H9 (cell line): Measurements from ENCODE around the gene SIGLEC8. TPM values are rescaled to one million over a fixed set of nuclear protein-coding genes. Genes with fewer than 3 reads are reported as not detected.

Experiments used
- DNase-seq: peaks from one replicate; pipeline ENCODE4 v3.0.0-alpha.2; 2017
- H2AFZ ChIP-seq: one replicate; pipeline ENCODE4 v1.6.1; 2013; ENCODE audit warnings: mild to moderate bottlenecking, low read length, control low read depth, moderate library complexity
- H2AK5ac ChIP-seq: 2 replicates; pipeline ENCODE4 v1.6.1; 2013; ENCODE audit warnings: low read length, control low read depth, mixed read lengths; ENCODE audit not compliant: insufficient read length
- H2BK120ac ChIP-seq: one replicate; pipeline ENCODE4 v1.6.1; 2013; ENCODE audit warnings: low read depth, mild to moderate bottlenecking, low read length, control low read depth, inconsistent platforms; ENCODE audit not compliant: poor library complexity, severe bottlenecking
- H2BK12ac ChIP-seq: 2 replicates; pipeline ENCODE4 v1.6.1; 2013; ENCODE audit warnings: low read length, control low read depth, mixed read lengths, low read depth; ENCODE audit not compliant: insufficient read length
- H2BK15ac ChIP-seq: 2 replicates; pipeline ENCODE4 v1.6.1; 2013; ENCODE audit warnings: low read depth, low read length, control low read depth
- H2BK20ac ChIP-seq: one replicate; pipeline ENCODE4 v1.6.1; 2013; ENCODE audit warnings: low read depth, mild to moderate bottlenecking, low read length, control low read depth, inconsistent platforms; ENCODE audit not compliant: poor library complexity, severe bottlenecking
- H2BK5ac ChIP-seq: 2 replicates; pipeline ENCODE4 v1.6.1; 2013; ENCODE audit warnings: low read length, control low read depth, mixed read lengths; ENCODE audit not compliant: insufficient read length
- H3K14ac ChIP-seq: 2 replicates; pipeline ENCODE4 v1.6.1; 2013; ENCODE audit warnings: low read length, control low read depth; ENCODE audit not compliant: insufficient read depth
- H3K18ac ChIP-seq: 2 replicates; pipeline ENCODE4 v1.6.1; 2013; ENCODE audit warnings: low read depth, mild to moderate bottlenecking, mixed read lengths, low read length, control low read depth; ENCODE audit not compliant: insufficient read length
- H3K23ac ChIP-seq: 2 replicates; pipeline ENCODE4 v1.6.1; 2013; ENCODE audit warnings: low read length, control low read depth, mixed read lengths, low read depth; ENCODE audit not compliant: insufficient read length
- H3K23me2 ChIP-seq: 2 replicates; pipeline ENCODE4 v1.6.1; 2013; ENCODE audit warnings: low read depth, mild to moderate bottlenecking, mixed read lengths, low read length, control low read depth; ENCODE audit not compliant: insufficient read length, poor library complexity, severe bottlenecking
- H3K27ac ChIP-seq: 2 replicates; pipeline ENCODE4 v1.5.1; 2013; ENCODE audit warnings: low read length, control low read depth, mixed read lengths, low read depth; ENCODE audit not compliant: insufficient read length
- H3K27me3 ChIP-seq: 2 replicates; pipeline ENCODE4 v1.6.1; 2013; ENCODE audit warnings: low read length, control low read depth, inconsistent platforms; ENCODE audit not compliant: insufficient read depth
- H3K4ac ChIP-seq: 2 replicates; pipeline ENCODE4 v1.6.1; 2013; ENCODE audit warnings: low read depth, mild to moderate bottlenecking, control low read depth, inconsistent platforms, low read length, moderate library complexity
- H3K4me1 ChIP-seq: 2 replicates; pipeline ENCODE4 v1.6.1; 2013; ENCODE audit warnings: low read length, control low read depth, inconsistent platforms; ENCODE audit not compliant: insufficient read depth
- H3K4me2 ChIP-seq: 2 replicates; pipeline ENCODE4 v1.6.1; 2013; ENCODE audit warnings: low read length, control low read depth, mixed read lengths; ENCODE audit not compliant: insufficient read length, insufficient read depth
- H3K56ac ChIP-seq: 2 replicates; pipeline ENCODE4 v1.6.1; 2013; ENCODE audit warnings: low read depth, mild to moderate bottlenecking, mixed read lengths, low read length, control low read depth; ENCODE audit not compliant: insufficient read length
- H3K79me1 ChIP-seq: 2 replicates; pipeline ENCODE4 v1.6.1; 2013; ENCODE audit warnings: low read depth, mild to moderate bottlenecking, moderate library complexity, low read length, control low read depth, inconsistent platforms; ENCODE audit not compliant: insufficient read depth, poor library complexity, severe bottlenecking
- H3K79me2 ChIP-seq: 2 replicates; pipeline ENCODE4 v1.6.1; 2013; ENCODE audit warnings: low read length, control low read depth, inconsistent platforms; ENCODE audit not compliant: insufficient read depth
- H3K9ac ChIP-seq: 2 replicates; pipeline ENCODE4 v1.6.1; 2013; ENCODE audit warnings: low read length, control low read depth, mixed read lengths; ENCODE audit not compliant: insufficient read length; ENCODE audit errors: extremely low read depth
- H3K9me3 ChIP-seq: one replicate; pipeline ENCODE4 v1.6.1; 2013; ENCODE audit warnings: low read depth, low read length, inconsistent platforms; ENCODE audit not compliant: control insufficient read depth
- H3T11ph ChIP-seq: one replicate; pipeline ENCODE4 v1.6.1; 2013; ENCODE audit warnings: mild to moderate bottlenecking, low read length, control low read depth, inconsistent platforms
- H4K20me1 ChIP-seq: one replicate; pipeline ENCODE4 v1.6.1; 2013; ENCODE audit not compliant: control insufficient read depth, insufficient read length, insufficient read depth
- H4K5ac ChIP-seq: 2 replicates; pipeline ENCODE4 v1.6.1; 2013; ENCODE audit warnings: low read depth, mild to moderate bottlenecking, mixed read lengths, low read length, control low read depth; ENCODE audit not compliant: insufficient read length
- H4K8ac ChIP-seq: replicated peaks from 2 replicates; pipeline ENCODE4 v1.6.1; 2013; ENCODE audit warnings: low read length, control low read depth, mixed read lengths, low read depth; ENCODE audit not compliant: insufficient read length
- H4K91ac ChIP-seq: 2 replicates; pipeline ENCODE4 v1.6.1; 2013; ENCODE audit warnings: low read depth, mild to moderate bottlenecking, moderate library complexity, mixed read lengths, low read length, control low read depth; ENCODE audit not compliant: insufficient read length
- H3K27ac Mint-ChIP-seq, 3 experiments: 2 replicates in 2 of 3; 3 replicates in 1 of 3; pipeline ENCODE4 v1.8.0; 2020 to 2021; ENCODE audit warnings: mixed read lengths in 3 of 3, mild to moderate bottlenecking in 1 of 3, moderate library complexity in 1 of 3
- H3K27me3 Mint-ChIP-seq: 2 replicates; pipeline ENCODE4 v1.8.0; 2021; ENCODE audit warnings: low read depth, mild to moderate bottlenecking, moderate library complexity, mixed read lengths
- H3K36me3 Mint-ChIP-seq, 3 experiments: 2 replicates in 2 of 3; 3 replicates in 1 of 3; pipeline ENCODE4 v1.8.0; 2020 to 2021; ENCODE audit warnings: low read depth in 3 of 3, mixed read lengths in 3 of 3; ENCODE audit not compliant: insufficient read depth in 1 of 3
- H3K4me1 Mint-ChIP-seq, 2 experiments: 2 replicates each; pipeline ENCODE4 v1.8.0; 2020; ENCODE audit warnings: mixed read lengths in 2 of 2
- H3K4me3 Mint-ChIP-seq, 2 experiments: 2 replicates in 1 of 2; 3 replicates in 1 of 2; pipeline ENCODE4 v1.8.0; 2020 to 2021; ENCODE audit warnings: mild to moderate bottlenecking in 2 of 2, mixed read lengths in 2 of 2, moderate library complexity in 1 of 2
- H3K9me3 Mint-ChIP-seq, 2 experiments: 2 replicates in 1 of 2; 3 replicates in 1 of 2; pipeline ENCODE4 v1.8.0; 2020; ENCODE audit warnings: mild to moderate bottlenecking in 2 of 2, mixed read lengths in 2 of 2, moderate library complexity in 1 of 2
- CTCF ChIP-seq: fragments of 200-600 bp; sonication (generic); conservative IDR thresholded peaks from 3 replicates; pipeline ENCODE4 v1.8.0; 2021; ENCODE audit warnings: antibody characterized with exemption, mild to moderate bottlenecking
- WGBS: extraction: QIAGEN DNeasy Blood & Tissue Kit; methylation state at CpG from one replicate; pipeline ENCODE4 v1.1.7; 2013; ENCODE audit warnings: missing lambda C conversion rate, low lambda C conversion rate, mixed read lengths; ENCODE audit not compliant: insufficient read length; ENCODE audit errors: extremely low coverage; 5-methylcytosine and 5-hydroxymethylcytosine counted together
- total RNA-seq: library from RNA; stranded (reverse); gene quantifications from 2 replicates; pipeline ENCODE4 v1.2.1, GENCODE V29; 2021

Gene SIGLEC8
- total RNA-seq, 1 experiment from 2014 or later, result not detected

DNA sequence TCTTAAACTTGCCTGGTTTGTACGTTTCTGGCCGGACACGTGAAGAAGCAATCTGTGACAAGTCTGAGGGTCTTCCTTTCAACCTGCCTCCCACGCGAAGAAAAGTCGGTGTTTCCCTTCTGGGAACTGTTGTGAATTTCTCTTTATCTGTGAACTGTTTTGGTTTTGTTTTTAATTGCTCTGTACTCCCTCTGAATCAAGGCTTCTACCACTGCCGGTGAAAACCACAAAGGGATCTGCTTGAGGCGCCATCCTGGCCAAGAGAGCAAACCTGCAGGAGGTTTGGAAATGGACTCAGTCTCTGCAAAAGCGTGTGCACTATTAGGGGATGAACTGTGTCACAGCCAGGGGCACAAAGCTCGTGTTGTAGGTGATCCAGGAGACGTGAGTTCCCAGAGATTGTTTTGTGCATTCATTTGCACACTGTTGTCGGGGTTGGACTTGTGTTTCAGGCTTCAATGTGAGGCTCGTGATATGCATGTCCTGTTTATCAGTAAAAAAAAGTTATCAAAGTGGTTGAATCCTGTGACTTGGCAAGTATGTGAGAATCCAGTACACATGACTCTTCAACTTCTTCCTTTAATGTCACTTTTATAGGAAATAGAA, 9.7 kb downstream of the SIGLEC8 start:
- H2BK5ac ChIP-seq, result no peak overlapping the region
- no peak for DNase-seq
- Mint-ChIP-seq H3K4me3 (no peak overlapping the region), H3K4me1 (peaks cover 0 to 2% of the 10 kb centered on the region in 2 experiments; a peak in 1 of 4 replicates), H3K36me3 (peaks cover 0 to 5% (median under 1%) of the 10 kb centered on the region in 3 experiments; a peak in 1 of 7 replicates), H3K9me3 (peaks cover 29 to 76% of the 10 kb centered on the region in 2 experiments), H3K27ac (no peak overlapping the region), H3K27me3 (peaks cover 51% of the 10 kb centered on the region)
- H3K14ac ChIP-seq, result no peak overlapping the region; the same call in 1 of the 2 replicates
- TF ChIP-seq CTCF, result no peak
- H2BK120ac ChIP-seq, result no peak overlapping the region
- no CpG with 5 or more reads among the region's 13 CpGs for WGBS
- no peaks in the 10 kb centered on the region for H3K4me1 ChIP-seq
- H3K56ac ChIP-seq, result no peak overlapping the region
- H3K9me3 ChIP-seq, result no peaks in the 10 kb centered on the region
- no peak overlapping the region for H2BK12ac ChIP-seq
- no peak overlapping the region for H2AK5ac ChIP-seq
- H4K20me1 ChIP-seq, result peaks cover 3% of the 10 kb centered on the region
- no peak overlapping the region for H3T11ph ChIP-seq
- no peak overlapping the region for H3K4ac ChIP-seq
- H3K4me2 ChIP-seq, result no peak overlapping the region
- H4K5ac ChIP-seq, result no peak overlapping the region
- no peak overlapping the region for H4K91ac ChIP-seq
- H3K23me2 ChIP-seq, result no peaks in the 10 kb centered on the region
- H3K79me1 ChIP-seq, result no peaks in the 10 kb centered on the region
- H2BK20ac ChIP-seq, result no peak overlapping the region
- H3K27me3 ChIP-seq, result no peaks in the 10 kb centered on the region
- H3K79me2 ChIP-seq, result no peaks in the 10 kb centered on the region
- H3K27ac ChIP-seq, result no peak overlapping the region
- no peak overlapping the region for H3K23ac ChIP-seq
- no peak overlapping the region for H3K9ac ChIP-seq
- H2BK15ac ChIP-seq, result no peak overlapping the region; the same call in 1 of the 2 replicates
- no peak overlapping the region for H2AFZ ChIP-seq
- H3K18ac ChIP-seq, result no peak overlapping the region
- H4K8ac ChIP-seq, result no peak overlapping the region
